Activated gamma-delta T cell (primary cell): ENCODE measurements around the gene BACH2.

Experiments used
- DNase-seq: peaks from one replicate; lab custom pipeline; 2025; lab: John Stamatoyannopoulos, UW

The BACH2 gene

DNA sequence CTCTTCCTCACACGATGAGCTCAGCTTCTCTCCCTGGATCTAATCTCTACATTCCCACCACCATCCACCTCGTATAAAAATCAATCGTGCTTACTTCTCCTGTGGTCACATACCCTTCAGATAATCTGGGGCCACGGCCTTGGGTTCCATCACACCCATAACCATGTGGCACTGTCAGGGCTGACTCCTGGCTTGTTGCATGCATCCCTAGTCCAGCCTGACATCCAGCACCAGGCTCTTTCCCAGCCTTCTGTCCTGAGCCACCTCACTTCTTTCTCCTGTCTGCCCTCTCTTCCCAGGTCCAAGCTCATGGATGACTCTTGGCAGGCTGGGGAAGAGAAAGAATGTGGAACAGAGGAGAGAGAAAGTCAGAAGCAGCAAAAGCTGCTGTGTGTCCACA is 199.8 kb downstream of the BACH2 start:
- no peak for DNase-seq

DNA sequence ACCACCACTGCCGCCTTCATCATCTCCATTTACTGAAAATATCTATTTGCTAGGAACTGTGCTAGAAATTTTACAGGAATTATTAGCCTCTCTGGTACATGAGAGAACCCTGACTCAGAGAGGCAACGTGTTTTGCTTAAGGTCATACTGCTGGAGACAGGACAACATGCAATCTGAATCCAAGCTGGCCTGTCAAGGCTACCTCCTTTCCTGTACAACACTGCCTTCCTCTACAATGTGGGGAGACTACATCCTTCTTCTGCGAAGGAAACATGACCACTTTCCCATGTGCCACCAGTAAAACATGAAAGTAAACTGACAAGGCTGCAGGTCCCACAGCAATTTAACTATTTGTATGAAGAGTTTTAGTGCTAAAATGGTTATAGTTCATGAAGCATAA is 200.9 kb downstream of the BACH2 start:
- DNase-seq: no peak

DNA sequence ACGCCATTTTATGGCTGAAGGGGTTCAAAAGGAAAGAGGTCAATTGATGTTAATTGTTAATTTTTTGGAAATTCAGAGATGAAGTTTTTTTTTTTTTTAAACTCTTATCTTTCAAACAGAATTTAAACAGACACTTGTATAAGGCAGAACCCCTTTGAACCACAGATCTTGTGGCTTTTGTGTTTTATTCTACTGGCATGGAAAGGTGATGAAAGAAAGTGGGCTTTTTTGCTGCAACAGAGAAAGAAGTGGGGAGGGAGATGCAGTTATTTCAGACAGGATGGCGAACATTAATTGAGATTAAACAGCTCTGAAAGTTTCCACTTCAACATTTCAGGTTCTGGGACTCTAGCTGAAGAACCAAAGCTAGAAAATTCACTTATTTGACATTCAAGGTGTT is 201.5 kb downstream of the BACH2 start:
- DNase-seq: no peak

DNA sequence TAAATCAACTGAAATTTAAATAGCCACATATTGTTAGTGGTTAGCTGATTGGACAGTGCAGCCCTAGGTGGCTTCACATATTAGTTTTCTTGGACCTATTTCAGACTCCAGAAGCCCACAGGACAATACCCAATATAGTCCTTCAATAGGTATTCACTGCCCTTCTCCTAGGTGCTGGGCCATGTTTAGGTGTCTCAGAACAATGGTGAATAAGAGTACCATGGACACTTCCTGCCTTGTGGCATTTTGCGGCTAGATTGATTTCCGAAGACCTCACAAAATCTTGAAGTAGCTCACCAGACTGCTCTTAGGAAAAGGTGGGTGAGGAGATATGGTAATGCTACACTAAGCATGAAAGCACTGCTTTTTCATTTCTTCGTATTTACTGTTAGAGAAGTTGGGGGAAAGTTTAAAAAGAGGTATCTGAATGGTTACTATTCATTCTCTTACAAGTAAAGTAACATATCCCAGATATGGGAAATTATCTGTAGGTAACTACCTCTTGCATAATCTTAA is 203.0 kb downstream of the BACH2 start:
- DNase-seq: no peak

GRCh38 chr6:90090866-90091265 is 205.8 kb downstream of the BACH2 start:
- DNase-seq: no peak

- no peak for DNase-seq
Observed at GRCh38 chr6:90088009-90088408, 208.6 kb downstream of the BACH2 start.

DNA sequence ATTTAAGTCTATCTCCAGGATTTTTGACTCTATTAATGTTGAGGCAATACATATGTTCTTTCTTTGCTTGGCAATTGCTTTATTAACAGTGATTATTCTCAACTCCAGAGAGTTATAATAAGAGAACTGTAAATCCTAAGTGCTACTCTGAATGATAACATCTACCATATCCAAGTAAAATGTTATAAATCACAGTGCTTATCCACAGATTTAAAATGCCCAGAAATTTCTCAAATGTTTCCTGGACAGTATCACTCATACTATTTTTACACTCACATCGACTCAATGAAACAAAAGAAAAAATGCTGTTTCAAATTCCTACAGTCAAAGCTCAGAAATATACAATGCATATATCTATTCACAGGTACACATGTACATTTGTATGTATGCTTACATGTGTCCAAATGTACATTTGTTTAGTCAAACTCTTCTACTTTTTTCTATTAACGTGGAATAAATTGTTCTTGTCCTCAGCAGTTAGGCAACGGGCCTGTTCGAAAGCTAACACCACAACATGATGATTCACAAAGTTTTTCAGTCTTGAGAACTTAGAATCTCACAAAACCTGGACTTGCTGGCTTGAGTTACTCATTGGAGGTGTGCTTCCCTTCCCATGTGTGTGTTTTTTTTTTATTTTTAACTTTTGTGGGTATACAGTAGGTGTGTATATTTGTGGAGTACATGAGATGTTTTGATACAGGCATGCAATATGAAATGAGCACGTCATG is 209.4 kb downstream of the BACH2 start:
- no peak for DNase-seq

DNA sequence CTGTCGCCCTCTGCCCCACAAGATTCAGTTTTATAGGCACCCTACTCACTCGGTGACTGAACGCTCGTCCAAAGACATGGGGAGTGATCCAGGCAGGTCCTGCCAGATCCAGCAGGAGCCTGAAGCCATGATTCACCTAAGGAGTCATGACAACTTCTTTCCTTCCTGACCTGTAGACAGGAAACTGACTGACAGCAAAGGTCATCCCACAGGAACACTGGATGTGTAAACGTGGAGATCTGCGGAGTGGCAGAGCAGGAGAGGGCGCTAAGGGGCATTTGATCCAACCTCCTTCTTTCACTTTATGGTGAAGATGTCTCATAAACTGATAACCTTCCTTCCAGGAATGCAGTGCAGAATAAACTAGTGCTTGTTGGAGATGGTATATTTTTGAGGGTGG is 210.1 kb downstream of the BACH2 start:
- DNase-seq: no peak

- DNase-seq: no peak
Observed at GRCh38 chr6:90083891-90084290, 212.8 kb downstream of the BACH2 start.

GRCh38 chr6:90082847-90083246 is 213.8 kb downstream of the BACH2 start:
- no peak for DNase-seq

DNA sequence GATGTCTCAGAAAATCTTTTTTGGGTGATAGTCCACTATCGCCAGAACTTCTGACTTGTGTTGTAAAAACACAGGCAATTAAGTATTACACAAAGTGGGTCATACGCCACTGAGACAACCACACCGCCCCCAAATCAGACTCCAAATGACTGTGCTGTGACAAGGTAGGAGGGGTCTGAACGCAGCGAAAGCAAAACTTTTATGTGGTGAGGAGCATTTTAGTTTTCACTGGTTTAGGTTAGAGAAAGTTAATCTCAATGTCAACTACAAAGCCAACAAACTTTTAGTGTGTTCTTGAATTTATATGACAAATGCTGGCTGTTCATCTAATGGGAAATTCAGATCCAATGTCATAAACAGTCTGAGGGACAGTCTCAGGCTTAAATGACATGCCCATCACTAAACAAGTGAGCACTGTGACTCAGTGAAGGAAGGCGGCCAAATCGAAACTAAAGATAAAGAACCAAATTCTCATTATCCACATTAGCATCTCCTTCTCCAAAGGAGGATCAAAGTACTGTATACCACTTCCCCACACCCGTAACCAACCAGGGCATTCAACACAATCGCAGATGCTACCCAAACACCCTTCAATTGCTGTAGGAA is 215.7 kb downstream of the BACH2 start:
- no peak for DNase-seq

DNA sequence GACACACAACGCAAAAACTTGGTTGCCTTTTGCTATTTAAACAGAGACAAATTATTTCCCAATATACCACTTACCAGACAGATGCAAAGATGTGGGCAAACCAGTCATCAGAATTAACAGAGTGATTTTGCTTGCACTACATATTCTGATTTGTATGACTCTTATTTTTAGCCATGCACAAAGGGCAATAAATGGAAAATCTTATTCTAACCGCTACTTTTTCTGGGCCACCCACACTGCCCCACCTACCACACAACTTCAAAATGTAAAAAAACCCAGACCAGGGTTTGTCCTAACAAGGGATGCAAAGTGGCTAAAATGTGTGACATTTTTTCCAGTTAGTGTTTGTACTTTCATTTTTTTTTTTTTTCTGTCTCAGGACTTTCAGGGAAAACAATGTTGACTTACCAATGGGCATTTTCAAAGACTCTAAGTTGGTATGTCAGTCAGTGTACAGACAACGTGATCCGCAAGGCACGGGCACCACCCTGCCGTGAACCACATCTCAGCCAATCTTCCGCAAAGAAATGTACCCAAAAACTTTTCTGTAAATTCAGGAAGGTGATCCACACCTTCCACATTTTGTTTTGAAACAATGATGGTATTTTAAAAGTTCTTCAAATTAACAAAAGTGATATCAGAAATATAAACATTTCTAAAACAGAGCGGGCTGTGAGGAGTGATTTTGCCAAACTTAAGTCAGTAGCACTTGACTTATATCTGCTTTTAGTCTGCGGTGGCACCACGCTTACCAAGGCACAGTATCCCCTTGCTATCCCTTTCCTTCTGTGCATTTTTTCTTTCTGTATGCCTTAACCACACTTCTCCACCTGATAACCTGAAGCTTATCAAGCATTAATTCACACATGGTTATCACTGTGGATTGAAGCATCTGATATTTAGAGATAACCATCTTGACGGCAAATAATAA is 216.8 kb downstream of the BACH2 start:
- no peak for DNase-seq

GRCh38 chr6:90078513-90079289 is 217.9 kb downstream of the BACH2 start:
- no peak for DNase-seq

DNA sequence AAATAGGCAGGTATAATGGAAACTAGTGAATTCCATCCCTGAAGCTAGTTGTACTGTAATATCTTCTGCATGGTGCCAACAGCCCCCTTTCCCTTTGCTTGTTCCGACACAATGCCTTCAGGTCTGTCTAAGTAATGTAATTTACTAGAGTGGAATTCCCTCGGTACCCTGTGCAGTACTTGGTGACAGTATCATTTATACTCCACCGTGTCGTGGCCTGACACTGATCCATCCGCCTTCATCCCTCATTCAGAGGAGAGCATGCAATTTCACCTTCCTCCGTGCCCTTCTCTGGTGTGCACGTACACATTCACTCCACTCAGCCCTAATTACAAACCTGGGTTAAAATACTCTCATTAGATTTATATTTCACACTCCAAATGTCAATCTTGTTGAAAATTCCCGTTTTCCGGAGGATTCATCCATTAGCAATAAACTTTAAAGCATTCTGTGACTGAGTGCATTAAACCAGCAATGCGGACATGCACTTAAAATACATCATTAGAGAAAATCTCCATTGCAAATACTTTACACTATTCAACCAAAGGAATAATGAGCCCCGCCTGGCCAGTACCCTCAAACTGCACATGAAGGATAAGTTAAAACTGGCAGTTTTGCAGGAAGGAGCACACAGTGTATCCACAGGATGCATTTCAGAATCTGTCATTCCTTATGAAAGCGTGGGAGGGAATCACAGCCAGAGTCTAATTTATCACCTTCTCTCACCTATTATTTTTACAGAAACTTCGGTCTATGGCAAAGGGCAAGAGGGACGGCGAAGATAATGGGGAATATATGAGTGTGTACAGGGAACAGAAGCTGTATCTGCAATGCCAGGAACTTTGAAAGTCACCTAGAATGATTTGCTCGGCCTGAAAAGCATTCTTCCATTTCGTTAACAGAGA is 219.9 kb downstream of the BACH2 start:
- DNase-seq: no peak

- DNase-seq: no peak
Observed at GRCh38 chr6:90074161-90074850, 222.3 kb downstream of the BACH2 start.

DNA sequence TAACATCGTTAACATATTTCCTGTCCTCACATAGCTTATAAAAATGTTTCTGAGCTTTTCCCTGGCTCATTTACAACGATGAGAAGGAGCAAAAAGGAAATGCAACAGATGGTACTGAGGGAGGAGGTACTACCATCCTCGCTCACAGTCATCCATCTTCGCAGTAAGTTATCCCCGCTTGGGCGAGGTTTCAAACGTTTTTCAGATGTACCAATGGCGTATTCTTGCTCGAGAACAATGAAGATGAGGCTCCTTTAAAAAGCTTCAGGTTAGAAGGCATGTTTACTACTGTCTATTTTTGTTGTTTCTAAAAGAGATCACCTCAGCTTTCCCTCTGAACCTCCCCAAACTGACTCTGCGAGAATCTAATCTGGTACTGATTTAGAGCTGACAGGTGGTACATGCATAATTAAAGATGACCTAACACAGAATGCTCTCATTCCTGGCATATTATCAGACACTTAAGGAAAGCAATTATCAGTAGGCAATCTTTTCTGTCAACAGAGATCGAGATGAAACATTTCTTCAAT is 223.6 kb downstream of the BACH2 start:
- no peak for DNase-seq

DNA sequence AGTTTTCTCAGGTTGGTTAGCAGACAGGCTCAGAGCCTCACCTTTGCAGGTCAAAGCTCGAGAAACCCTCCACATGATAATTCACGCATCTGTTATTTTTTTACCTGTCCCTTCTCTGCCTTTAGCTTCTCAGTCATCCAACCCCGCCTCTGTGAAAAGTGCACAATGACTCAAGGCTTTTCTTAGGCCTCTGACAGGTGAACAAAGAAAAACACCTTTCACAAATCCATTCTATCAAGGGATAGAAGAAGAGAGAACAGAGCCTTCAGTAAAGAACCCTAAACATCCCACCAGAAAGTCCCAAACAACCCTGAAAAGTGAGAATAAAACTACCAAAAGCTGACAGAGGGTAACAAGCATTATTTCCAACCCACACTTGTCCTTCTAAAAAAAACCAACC is 224.1 kb downstream of the BACH2 start:
- no peak for DNase-seq

- DNase-seq: no peak
Observed at GRCh38 chr6:90068703-90069523, 227.7 kb downstream of the BACH2 start.

GRCh38 chr6:90068264-90068663 is 228.4 kb downstream of the BACH2 start:
- no peak for DNase-seq
